Activated naive CD8-positive, alpha-beta T cell treated with anti-CD3 and anti-CD28 coated beads, Interleukin-2, amount 10 ng/mL, durations not matched to agents 7 days and 5 days (primary cell): ENCODE results near the gene LACC1. TPM values are rescaled to one million over a fixed set of nuclear protein-coding genes. Genes with fewer than 3 reads are reported as not detected.
A peak's percentile ranks its signal among the peaks of the same experiment; 100 is the strongest.

Experiments
- ATAC-seq: fragments of 150-1000 bp; cut with Tn5 transposase; one replicate; pipeline ENCODE4 v1.10.0; 2021; ENCODE audit warnings: low read depth, moderate library complexity
- POLR2A ChIA-PET: fragments of 350-600 bp; sonication (Branson Sonifier 250); formaldehyde crosslinking; loops from one replicate; lab custom pipeline; 2021; ENCODE audit warnings: antibody characterized with exemption; lab: Charles Lee
- DNase-seq: peaks from one replicate; pipeline ENCODE4 v3.0.0; 2021
- H3K27ac Mint-ChIP-seq: one replicate; pipeline ENCODE4 v1.8.0; 2022; ENCODE audit warnings: mild to moderate bottlenecking, mixed read lengths
- H3K27me3 Mint-ChIP-seq: one replicate; pipeline ENCODE4 v1.8.0; 2022; ENCODE audit warnings: mild to moderate bottlenecking, moderate library complexity, mixed read lengths
- H3K36me3 Mint-ChIP-seq: one replicate; pipeline ENCODE4 v1.8.0; 2021; ENCODE audit warnings: mild to moderate bottlenecking, mixed read lengths
- H3K4me1 Mint-ChIP-seq: one replicate; pipeline ENCODE4 v1.8.0; 2021; ENCODE audit warnings: mixed read lengths
- H3K4me3 Mint-ChIP-seq: one replicate; pipeline ENCODE4 v1.8.0; 2022; ENCODE audit warnings: mild to moderate bottlenecking, moderate library complexity, mixed read lengths
- H3K9me3 Mint-ChIP-seq: one replicate; pipeline ENCODE4 v1.8.0; 2021; ENCODE audit warnings: mixed read lengths
- total RNA-seq, 2 experiments: library from RNA; stranded (reverse); gene quantifications; one replicate each; pipeline ENCODE4 v1.2.3, GENCODE V29; 2021

The LACC1 gene
- total RNA-seq, 2 experiments from 2014 or later, result 3.8 to 4.8 TPM

- Mint-ChIP-seq H3K9me3 (no peaks in the 10 kb centered on the region), H3K27ac (no peak overlapping the region), H3K27me3 (peaks cover 2% of the 10 kb centered on the region), H3K4me3 (no peak overlapping the region), H3K4me1 (peaks cover 17% of the 10 kb centered on the region), H3K36me3 (peaks cover 2% of the 10 kb centered on the region)
- DNase-seq (no peak), ATAC-seq (no peak)
- POLR2A ChIA-PET, result no interaction called here
Observed at GRCh38 chr13:43876366-43876765, 3.3 kb upstream of the LACC1 start.

DNA sequence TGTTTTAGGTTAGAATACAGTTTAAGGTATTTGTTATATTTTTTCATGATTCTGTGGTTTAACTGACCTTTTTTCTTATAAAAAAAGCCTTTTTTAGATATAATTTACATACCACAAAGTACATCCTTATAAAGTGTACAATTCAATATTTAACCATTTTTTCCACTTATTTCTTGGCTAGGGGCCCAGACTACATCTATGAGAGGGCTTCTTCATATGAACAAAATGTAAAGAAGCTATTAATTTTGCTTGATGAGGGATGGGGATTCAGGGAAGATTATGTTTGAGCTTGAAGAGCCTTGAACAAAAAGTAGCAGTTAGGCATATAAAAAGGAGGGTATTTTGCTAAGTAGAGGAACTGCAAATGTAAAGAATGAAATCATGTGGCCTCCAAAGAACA is 2.4 kb upstream of the LACC1 start:
- no peak overlapping the region for H3K4me3 Mint-ChIP-seq
- H3K36me3 Mint-ChIP-seq, result peaks cover 2% of the 10 kb centered on the region
- no peaks in the 10 kb centered on the region for H3K9me3 Mint-ChIP-seq
- H3K4me1 Mint-ChIP-seq, result peaks cover 18% of the 10 kb centered on the region
- ATAC-seq (no peak), DNase-seq (no peak)
- POLR2A ChIA-PET, result no interaction called here
- H3K27me3 Mint-ChIP-seq, result peaks cover 2% of the 10 kb centered on the region
- no peak overlapping the region for H3K27ac Mint-ChIP-seq

- POLR2A ChIA-PET, result no interaction called here
- no peak for ATAC-seq
- Mint-ChIP-seq H3K9me3 (no peaks in the 10 kb centered on the region), H3K27ac (no peak overlapping the region), H3K4me1 (peaks cover 18% of the 10 kb centered on the region), H3K4me3 (no peak overlapping the region), H3K36me3 (peaks cover 2% of the 10 kb centered on the region), H3K27me3 (peaks cover 2% of the 10 kb centered on the region)
- no peak for DNase-seq
Observed at GRCh38 chr13:43877766-43878165, 1.9 kb upstream of the LACC1 start.

GRCh38 chr13:43878892-43879754 is 581 bp upstream of the LACC1 start, which contains the start of gene CCDC122:
TSS of gene CCDC122 (minus strand) at chr13:43879740. CDS start at chr13:43869376, 10,364 bp downstream.
- Mint-ChIP-seq H3K27ac (peak within 1 kb of the TSS; percentile 82), H3K36me3 (peaks cover 4% of the 10 kb centered on the region), H3K4me3 (peak within 1 kb of the TSS; percentile 92), H3K9me3 (no peaks in the 10 kb centered on the region), H3K4me1 (peaks cover 18% of the 10 kb centered on the region), H3K27me3 (peaks cover 2% of the 10 kb centered on the region)
- POLR2A ChIA-PET, result interaction anchor here (0.7 to 1.4 kb wide), 3 partner anchors 887 to 1607 kb away, joined by 3 to 7 read pairs (median 3); partner anchors contain the start of genes AKAP11 and EPSTI1
- DNase-seq (peak; percentile 80), ATAC-seq (peak; percentile 87)

GRCh38 chr13:43880214-43880855 is 631 bp downstream of the LACC1 start:
- ATAC-seq, result no peak
- H3K27me3 Mint-ChIP-seq, result peaks cover 2% of the 10 kb centered on the region
- H3K9me3 Mint-ChIP-seq, result no peaks in the 10 kb centered on the region
- POLR2A ChIA-PET, result no interaction called here
- peaks cover 4% of the 10 kb centered on the region for H3K36me3 Mint-ChIP-seq
- DNase-seq, result no peak
- peak overlapping the region; percentile 82 for H3K27ac Mint-ChIP-seq
- peaks cover 18% of the 10 kb centered on the region for H3K4me1 Mint-ChIP-seq
- H3K4me3 Mint-ChIP-seq, result peak overlapping the region; percentile 92

DNA sequence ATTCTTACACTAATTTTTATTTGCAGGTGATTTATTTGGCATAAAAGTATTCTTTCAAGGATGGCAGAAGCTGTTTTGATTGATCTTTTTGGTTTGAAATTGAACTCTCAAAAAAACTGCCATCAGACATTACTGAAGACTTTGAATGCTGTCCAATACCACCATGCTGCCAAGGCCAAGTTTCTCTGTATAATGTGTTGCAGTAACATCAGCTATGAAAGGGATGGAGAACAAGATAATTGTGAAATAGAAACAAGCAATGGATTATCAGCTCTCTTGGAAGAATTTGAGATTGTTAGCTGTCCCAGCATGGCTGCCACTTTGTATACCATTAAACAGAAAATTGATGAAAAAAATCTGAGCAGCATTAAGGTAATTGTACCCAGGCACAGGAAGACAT is 1.2 kb downstream of the LACC1 start:
- no peak for DNase-seq
- H3K4me1 Mint-ChIP-seq, result peaks cover 18% of the 10 kb centered on the region
- ATAC-seq, result no peak
- H3K27ac Mint-ChIP-seq, result no peak overlapping the region
- H3K4me3 Mint-ChIP-seq, result no peak overlapping the region
- POLR2A ChIA-PET, result no interaction called here
- H3K27me3 Mint-ChIP-seq, result peaks cover 2% of the 10 kb centered on the region
- H3K9me3 Mint-ChIP-seq, result no peaks in the 10 kb centered on the region
- peaks cover 5% of the 10 kb centered on the region for H3K36me3 Mint-ChIP-seq

DNA sequence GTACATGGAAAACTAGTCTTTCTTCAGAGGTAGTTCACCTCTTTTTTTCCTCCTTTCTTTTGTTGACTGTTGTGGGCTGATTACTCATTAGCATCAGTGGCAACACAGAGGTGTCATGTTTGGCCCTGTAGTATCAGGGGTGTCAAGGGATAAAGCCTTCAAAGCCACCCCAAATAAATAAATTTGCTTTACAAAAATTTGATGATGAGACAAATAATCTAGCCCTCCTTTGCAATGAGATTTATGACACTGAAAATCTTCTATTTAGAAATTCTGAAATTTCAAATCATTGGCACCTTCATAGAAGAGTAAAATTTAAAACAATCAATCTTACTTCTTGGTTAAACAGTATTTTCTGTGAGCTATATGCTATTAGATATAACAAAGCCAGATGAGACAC is 1.9 kb downstream of the LACC1 start:
- no peak overlapping the region for H3K4me3 Mint-ChIP-seq
- peaks cover 2% of the 10 kb centered on the region for H3K27me3 Mint-ChIP-seq
- H3K27ac Mint-ChIP-seq, result no peak overlapping the region
- POLR2A ChIA-PET, result no interaction called here
- peaks cover 6% of the 10 kb centered on the region for H3K36me3 Mint-ChIP-seq
- DNase-seq (no peak), ATAC-seq (no peak)
- peaks cover 18% of the 10 kb centered on the region for H3K4me1 Mint-ChIP-seq
- H3K9me3 Mint-ChIP-seq, result no peaks in the 10 kb centered on the region

DNA sequence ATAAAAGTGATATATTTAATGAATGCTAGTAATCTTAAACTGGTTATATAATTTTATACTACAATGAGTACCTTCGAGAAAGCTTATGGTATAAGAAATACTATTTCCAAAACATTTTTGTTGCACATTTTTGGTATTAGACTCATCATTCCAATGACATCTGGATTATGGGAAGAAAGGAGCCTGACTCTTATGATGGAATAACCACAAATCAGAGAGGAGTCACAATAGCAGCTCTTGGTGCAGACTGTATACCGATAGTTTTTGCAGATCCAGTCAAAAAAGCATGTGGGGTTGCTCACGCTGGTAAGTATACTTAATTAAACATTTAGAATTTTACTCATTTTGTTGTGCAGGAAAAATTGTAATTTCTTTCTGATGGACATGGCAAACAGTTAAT is 3.9 kb downstream of the LACC1 start:
- peaks cover 7% of the 10 kb centered on the region for H3K36me3 Mint-ChIP-seq
- peaks cover 4% of the 10 kb centered on the region for H3K27me3 Mint-ChIP-seq
- no peaks in the 10 kb centered on the region for H3K9me3 Mint-ChIP-seq
- peaks cover 11% of the 10 kb centered on the region for H3K4me1 Mint-ChIP-seq
- POLR2A ChIA-PET, result no interaction called here
- H3K27ac Mint-ChIP-seq, result no peak overlapping the region
- ATAC-seq, result no peak
- DNase-seq, result no peak
- no peak overlapping the region for H3K4me3 Mint-ChIP-seq

GRCh38 chr13:43884222-43884621 is 4.5 kb downstream of the LACC1 start:
- no peak overlapping the region for H3K27ac Mint-ChIP-seq
- peaks cover 8% of the 10 kb centered on the region for H3K4me1 Mint-ChIP-seq
- H3K36me3 Mint-ChIP-seq, result peaks cover 7% of the 10 kb centered on the region
- no peak for ATAC-seq
- H3K9me3 Mint-ChIP-seq, result no peaks in the 10 kb centered on the region
- no peak overlapping the region for H3K4me3 Mint-ChIP-seq
- POLR2A ChIA-PET, result no interaction called here
- H3K27me3 Mint-ChIP-seq, result peaks cover 4% of the 10 kb centered on the region
- DNase-seq, result no peak

DNA sequence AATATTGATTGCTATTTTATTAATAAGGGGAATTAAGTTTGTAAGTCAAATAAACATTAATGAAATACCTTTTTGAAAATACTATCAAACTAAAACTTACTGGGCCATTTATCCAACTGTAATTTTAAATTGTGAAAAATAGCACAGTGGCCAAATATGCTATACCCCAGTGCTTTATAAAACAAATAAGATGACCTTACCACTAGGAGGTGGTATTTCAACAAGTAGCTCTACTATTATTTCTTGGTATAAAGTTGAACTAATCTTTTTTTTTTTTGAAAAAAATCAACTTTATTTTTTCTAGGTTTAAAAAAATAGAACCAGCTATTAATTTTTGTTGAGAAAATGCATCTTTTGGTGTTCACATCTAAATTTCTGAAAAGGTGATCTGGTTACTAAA is 14.7 kb downstream of the LACC1 start:
- H3K27me3 Mint-ChIP-seq, result no peaks in the 10 kb centered on the region
- H3K27ac Mint-ChIP-seq, result no peak overlapping the region
- no peak for ATAC-seq
- peaks cover 3% of the 10 kb centered on the region for H3K4me1 Mint-ChIP-seq
- H3K4me3 Mint-ChIP-seq, result no peak overlapping the region
- peaks cover 6% of the 10 kb centered on the region for H3K36me3 Mint-ChIP-seq
- POLR2A ChIA-PET, result no interaction called here
- DNase-seq, result no peak
- no peaks in the 10 kb centered on the region for H3K9me3 Mint-ChIP-seq

DNA sequence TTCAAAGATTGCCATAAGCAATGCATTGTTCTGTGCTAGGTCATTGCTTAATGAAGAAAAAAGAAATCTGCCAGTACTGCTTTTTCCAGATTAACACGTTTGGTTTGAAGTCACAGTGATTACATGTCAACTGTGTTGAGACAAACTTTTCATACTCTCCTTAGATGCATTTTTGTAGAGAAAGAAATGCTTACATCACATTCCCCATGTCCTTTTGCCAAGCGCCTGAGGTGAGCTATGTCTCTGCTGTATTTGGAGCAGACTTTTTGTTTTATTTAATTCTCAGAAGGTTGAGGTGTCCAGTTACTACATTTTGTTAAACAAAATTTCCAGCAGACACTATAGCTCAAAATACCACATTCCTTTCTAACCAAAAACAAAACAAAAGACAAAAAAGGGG is 16.2 kb downstream of the LACC1 start:
- Mint-ChIP-seq H3K4me1 (peaks cover 3% of the 10 kb centered on the region), H3K4me3 (no peak overlapping the region), H3K36me3 (peaks cover 6% of the 10 kb centered on the region), H3K27me3 (peaks cover 3% of the 10 kb centered on the region), H3K27ac (no peak overlapping the region), H3K9me3 (no peaks in the 10 kb centered on the region)
- ATAC-seq (no peak), DNase-seq (no peak)
- POLR2A ChIA-PET, result no interaction called here

DNA sequence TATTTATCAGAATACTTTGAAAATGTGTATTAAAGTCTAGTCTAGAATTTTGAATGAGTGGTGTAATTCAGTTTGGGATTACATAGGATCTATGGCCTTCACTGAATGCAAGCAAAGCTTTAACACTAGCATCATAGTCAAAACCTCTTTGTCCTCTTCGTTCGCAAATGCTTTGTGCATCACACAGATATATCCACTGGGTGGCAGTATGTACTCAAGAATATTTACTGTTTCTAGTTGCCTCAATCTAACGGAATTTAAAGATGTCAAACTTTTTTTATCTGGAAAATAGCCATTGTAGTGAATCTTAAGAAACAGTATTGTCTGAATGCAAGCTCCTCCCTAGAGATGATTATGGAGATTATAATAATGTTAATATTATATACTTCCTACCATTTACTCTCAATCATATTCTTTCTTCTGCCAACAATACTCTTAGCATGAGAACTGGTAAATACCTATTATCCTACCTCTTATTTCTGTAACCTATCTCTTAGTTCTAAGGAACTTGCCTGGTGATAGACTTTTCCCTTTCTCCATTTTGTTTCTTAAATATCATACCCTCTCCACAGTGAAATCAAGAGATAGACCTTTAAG is 25.8 kb downstream of the LACC1 start:
- H3K27me3 Mint-ChIP-seq, result peaks cover 20% of the 10 kb centered on the region
- H3K27ac Mint-ChIP-seq, result no peak overlapping the region
- peaks cover 1% of the 10 kb centered on the region for H3K4me1 Mint-ChIP-seq
- no peak for ATAC-seq
- no peak overlapping the region for H3K4me3 Mint-ChIP-seq
- no peaks in the 10 kb centered on the region for H3K36me3 Mint-ChIP-seq
- POLR2A ChIA-PET, result no interaction called here
- H3K9me3 Mint-ChIP-seq, result no peaks in the 10 kb centered on the region
- no peak for DNase-seq
